Astrocyte of the spinal cord (primary cell): ENCODE data around the gene PRSS38.

ENCODE experiments used
- DNase-seq: peaks from one replicate; pipeline ENCODE4 v3.0.0; 2011; ENCODE audit warnings: low read depth, low spot score
- H3K4me3 ChIP-seq: 2 replicates; pipeline ENCODE4 v1.5.1; 2011; ENCODE audit warnings: low read depth, mild to moderate bottlenecking, low read length, moderate library complexity
- CTCF ChIP-seq: IDR thresholded peaks from 2 replicates; pipeline ENCODE4 v1.5.1; 2012; ENCODE audit warnings: low read depth, mild to moderate bottlenecking, low read length, inconsistent platforms
- in situ Hi-C: cut with HindIII; loops from 2 replicates; pipeline ENCODE4 v1.10.0; 2017; ENCODE audit warnings: low sequenced_read_pairs

PRSS38 gene

GRCh38 chr1:227778401-227778947 is 37.0 kb upstream of the PRSS38 start:
- in situ Hi-C loops: no loop called here
- TF ChIP-seq CTCF: no peak
- DNase-seq: peak; percentile 68

GRCh38 chr1:227779021-227779441 is 36.4 kb upstream of the PRSS38 start:
- no peak for TF ChIP-seq CTCF
- in situ Hi-C loops: no loop called here
- DNase-seq: no peak
- no peak overlapping the region for H3K4me3 ChIP-seq

More at GRCh38 chr1:227778401-227778947, 37.0 kb upstream of the PRSS38 start:
- no peak overlapping the region for H3K4me3 ChIP-seq

- no peak for TF ChIP-seq CTCF
- H3K4me3 ChIP-seq: no peak overlapping the region
- no peak for DNase-seq
- in situ Hi-C loops: no loop called here
Observed at GRCh38 chr1:227779685-227780084, 35.8 kb upstream of the PRSS38 start.

- no peak overlapping the region for H3K4me3 ChIP-seq
- DNase-seq: no peak
- TF ChIP-seq CTCF: no peak
- in situ Hi-C loops: no loop called here
Observed at GRCh38 chr1:227780101-227781044, 35.1 kb upstream of the PRSS38 start.

- no peak for TF ChIP-seq CTCF
- in situ Hi-C loops: no loop called here
- H3K4me3 ChIP-seq: no peak overlapping the region
- DNase-seq: no peak
Observed at GRCh38 chr1:227781314-227781930, 34.1 kb upstream of the PRSS38 start.

GRCh38 chr1:227782226-227782625 is 33.2 kb upstream of the PRSS38 start:
- no peak for DNase-seq
- in situ Hi-C loops: no loop called here
- TF ChIP-seq CTCF: no peak
- no peak overlapping the region for H3K4me3 ChIP-seq
